GM21825 (cell line): Measurements from ENCODE around the gene ENTPD1.
"Not testable (repeated sequence)": the region's sequence is repeated elsewhere in the genome, so short reads cannot be mapped to it uniquely, and the experiment has no call there.

Experiments used
- ATAC-seq: cut with Tn5 transposase; IDR thresholded peaks from one replicate; pipeline ENCODE4 v1.9.1; 2021; ENCODE audit warnings: mild to moderate bottlenecking, moderate library complexity; ENCODE audit not compliant: unreplicated experiment

The ENTPD1 gene

GRCh38 chr10:95792874-95793285, 36.9 kb downstream of the ENTPD1 start:
- ATAC-seq: no peak

- ATAC-seq: peak; percentile 42
These were observed 37.6 kb downstream of the ENTPD1 start for GRCh38 chr10:95793401-95794045.

- no peak for ATAC-seq
These were observed 38.2 kb downstream of the ENTPD1 start for GRCh38 chr10:95794195-95794594.

- ATAC-seq: no peak
These were observed 39.6 kb downstream of the ENTPD1 start for GRCh38 chr10:95795602-95796001.

- no peak for ATAC-seq
These were observed 40.5 kb downstream of the ENTPD1 start for GRCh38 chr10:95796504-95796903.

GRCh38 chr10:95798096-95798855, 42.3 kb downstream of the ENTPD1 start:
- ATAC-seq: no peak

GRCh38 chr10:95800286-95800685, 44.3 kb downstream of the ENTPD1 start:
- not testable (repeated sequence) for ATAC-seq

- ATAC-seq: not testable (repeated sequence)
These were observed 50.9 kb downstream of the ENTPD1 start for GRCh38 chr10:95806687-95807380.

GRCh38 chr10:95808705-95809308, 52.8 kb downstream of the ENTPD1 start:
- ATAC-seq: not testable (repeated sequence)

- no peak for ATAC-seq
These were observed 53.6 kb downstream of the ENTPD1 start for GRCh38 chr10:95809370-95810197.

GRCh38 chr10:95810198-95810976, 54.4 kb downstream of the ENTPD1 start:
- ATAC-seq: no peak

- no peak for ATAC-seq
These were observed 57.2 kb downstream of the ENTPD1 start for GRCh38 chr10:95813054-95813685.

GRCh38 chr10:95814011-95814727, 58.2 kb downstream of the ENTPD1 start:
- no peak for ATAC-seq

GRCh38 chr10:95815133-95815532, 59.2 kb downstream of the ENTPD1 start:
- ATAC-seq: no peak

GRCh38 chr10:95815701-95816240, 59.8 kb downstream of the ENTPD1 start:
- ATAC-seq: no peak

GRCh38 chr10:95818010-95818409, 62.0 kb downstream of the ENTPD1 start:
- ATAC-seq: no peak

- ATAC-seq: no peak
These were observed 62.7 kb downstream of the ENTPD1 start for GRCh38 chr10:95818668-95819067.

- no peak for ATAC-seq
These were observed 63.8 kb downstream of the ENTPD1 start for GRCh38 chr10:95819620-95820329.
